ENCODE results near the gene PSTPIP2.

Gene PSTPIP2

DNA sequence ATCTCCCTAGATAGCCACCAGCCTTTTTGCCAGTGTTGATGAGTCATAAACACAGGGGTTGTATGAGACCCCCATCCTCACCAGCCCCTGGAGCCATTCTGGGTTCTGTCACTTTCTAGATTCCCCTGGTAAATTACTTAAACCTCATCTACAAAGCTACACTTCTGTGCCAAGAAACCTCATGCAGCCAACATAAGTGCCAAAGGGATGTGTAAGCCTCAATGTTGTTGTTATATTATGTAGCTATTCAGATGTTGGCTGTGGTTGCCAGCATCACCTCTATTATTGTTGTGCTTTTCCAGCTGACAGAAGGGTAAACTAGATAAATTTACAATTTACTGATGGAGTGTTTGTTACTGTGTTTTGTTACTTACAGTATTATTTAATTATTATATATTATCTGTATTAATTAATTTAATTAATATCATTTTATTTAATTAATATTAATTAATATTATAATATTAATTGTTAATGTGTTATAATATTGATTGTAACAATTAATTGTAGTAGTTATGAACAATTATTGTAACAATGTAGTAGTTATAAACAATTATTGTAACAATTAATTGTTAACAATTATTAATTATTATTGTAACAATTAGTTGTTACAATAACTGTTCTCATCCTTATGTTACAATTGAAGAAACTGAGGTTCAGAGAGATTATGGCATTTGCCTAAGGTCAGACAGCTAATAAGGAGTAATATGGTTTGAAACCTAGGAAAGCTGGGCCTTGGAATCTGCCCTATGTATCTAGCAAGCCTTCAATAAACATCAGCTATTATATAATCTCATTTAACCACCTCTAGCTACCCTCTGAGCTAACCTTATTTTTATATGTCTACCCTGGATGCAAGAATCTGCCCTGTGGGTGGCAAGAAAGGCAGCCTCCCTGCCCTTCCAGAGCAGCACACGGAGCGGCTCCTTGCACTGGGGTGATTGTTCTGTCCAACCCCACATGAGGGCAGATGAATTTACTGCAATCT lies 36.1 kb downstream of the PSTPIP2 start:
- TF ChIP-seq GATA3 (IDR thresholded peaks at IDR 0.05; ENCODE audit: low read depth, low read length) (no peak), GATA2 (IDR thresholded peaks at IDR 0.05; ENCODE audit: low read depth, low read length) (no peak)

- TF ChIP-seq GATA3 (IDR thresholded peaks at IDR 0.05; ENCODE audit: low read depth, low read length) (no peak), GATA2 (IDR thresholded peaks at IDR 0.05; ENCODE audit: low read depth, low read length) (no peak)
Measured at GRCh38 chr18:46034230-46034629, 37.8 kb downstream of the PSTPIP2 start.

DNA sequence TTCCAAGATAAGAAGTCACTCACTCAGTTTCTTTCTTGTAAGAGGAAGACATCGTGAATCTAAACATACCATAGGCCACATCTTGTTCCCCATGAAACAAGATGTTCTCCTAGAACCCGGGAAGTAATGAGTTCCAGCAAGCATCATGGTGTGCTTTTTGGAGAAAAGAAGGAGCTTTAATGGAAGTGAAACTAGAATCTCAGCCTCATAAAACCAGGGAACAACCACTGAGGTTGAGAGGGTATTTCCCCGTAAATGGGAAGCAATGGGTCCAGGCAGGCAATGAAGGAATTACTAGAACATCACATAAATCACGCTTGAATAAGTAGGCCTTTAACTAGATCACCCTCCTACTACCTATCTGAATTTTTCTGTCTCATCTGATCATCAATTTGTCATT lies 40.3 kb downstream of the PSTPIP2 start:
- TF ChIP-seq GATA3 (IDR thresholded peaks at IDR 0.05; ENCODE audit: low read depth, low read length): no peak
- no peak for TF ChIP-seq GATA2 (IDR thresholded peaks at IDR 0.05; ENCODE audit: low read depth, low read length)

DNA sequence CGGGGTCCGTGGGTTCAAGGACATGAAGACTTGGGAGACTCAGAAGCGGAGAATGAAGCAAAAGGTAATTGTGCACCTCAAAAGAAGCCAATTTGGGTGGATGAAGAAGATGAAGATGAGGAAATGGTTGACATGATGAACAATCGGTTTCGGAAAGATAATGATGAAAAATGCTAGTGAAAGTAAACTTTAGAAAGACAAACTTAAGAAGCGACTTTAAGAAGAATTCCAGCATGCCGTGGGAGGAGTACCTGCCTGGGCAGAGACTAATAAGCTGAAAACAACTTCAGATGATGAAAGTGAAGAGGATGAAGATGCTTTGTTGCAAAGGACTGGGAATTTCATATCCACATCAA lies 43.5 kb downstream of the PSTPIP2 start:
- TF ChIP-seq GATA3 (IDR thresholded peaks at IDR 0.05; ENCODE audit: low read depth, low read length) (no peak), GATA2 (IDR thresholded peaks at IDR 0.05; ENCODE audit: low read depth, low read length) (no peak)

DNA sequence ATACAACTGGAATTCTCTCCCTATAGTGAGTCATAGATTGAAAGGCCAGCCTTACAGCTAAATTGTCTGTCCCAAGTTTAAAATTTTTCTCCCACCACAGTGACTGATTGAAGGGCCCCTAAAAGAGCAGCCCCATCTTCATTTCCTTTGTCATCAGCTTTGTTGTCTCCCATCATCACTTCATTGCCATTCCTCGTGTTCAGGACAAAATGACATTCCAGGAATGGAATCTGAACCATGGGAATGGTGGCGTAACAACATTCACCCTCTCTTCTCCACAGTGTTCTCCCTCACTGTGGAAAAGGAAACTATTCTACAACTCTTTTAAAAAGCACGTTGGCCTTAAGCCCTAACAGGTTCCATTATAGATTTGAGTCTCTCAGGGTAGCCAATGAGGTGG lies 52.1 kb downstream of the PSTPIP2 start:
- no peak for TF ChIP-seq GATA3 (IDR thresholded peaks at IDR 0.05; ENCODE audit: low read depth, low read length)
- no peak for TF ChIP-seq GATA2 (IDR thresholded peaks at IDR 0.05; ENCODE audit: low read depth, low read length)

- no peak for TF ChIP-seq GATA2 (IDR thresholded peaks at IDR 0.05; ENCODE audit: low read depth, low read length)
- TF ChIP-seq GATA3 (IDR thresholded peaks at IDR 0.05; ENCODE audit: low read depth, low read length): no peak
Measured at GRCh38 chr18:46013484-46014189, 58.4 kb downstream of the PSTPIP2 start.

GRCh38 chr18:46010676-46011075 lies 61.4 kb downstream of the PSTPIP2 start:
- TF ChIP-seq GATA2 (IDR thresholded peaks at IDR 0.05; ENCODE audit: low read depth, low read length): no peak
- TF ChIP-seq GATA3 (IDR thresholded peaks at IDR 0.05; ENCODE audit: low read depth, low read length): no peak

DNA sequence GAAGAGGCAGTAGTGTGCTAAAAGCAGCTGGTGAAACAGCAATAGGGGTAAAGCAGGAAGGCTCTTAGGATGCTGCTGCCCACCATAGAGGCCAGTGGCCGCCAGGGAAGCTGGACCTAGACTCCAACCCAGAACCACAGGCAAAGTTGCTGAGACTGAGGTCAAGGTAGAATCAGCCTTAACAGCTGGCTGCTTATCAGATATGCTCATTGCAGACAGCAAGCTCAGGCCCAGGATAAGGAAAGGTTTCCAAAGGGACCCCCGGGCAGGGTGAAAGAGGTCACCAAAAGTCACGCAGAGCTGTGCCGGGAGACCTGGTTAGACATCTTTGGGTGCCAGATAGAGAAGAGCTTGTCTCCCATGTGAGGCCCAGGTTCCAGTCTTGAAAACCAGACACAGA lies 62.0 kb downstream of the PSTPIP2 start:
- TF ChIP-seq GATA2 (IDR thresholded peaks at IDR 0.05; ENCODE audit: low read depth, low read length) (no peak), GATA3 (IDR thresholded peaks at IDR 0.05; ENCODE audit: low read depth, low read length) (no peak)

GRCh38 chr18:46009125-46009840 lies 62.8 kb downstream of the PSTPIP2 start:
- no peak for TF ChIP-seq GATA3 (IDR thresholded peaks at IDR 0.05; ENCODE audit: low read depth, low read length)
- no peak for TF ChIP-seq GATA2 (IDR thresholded peaks at IDR 0.05; ENCODE audit: low read depth, low read length)

- no peak for TF ChIP-seq GATA2 (IDR thresholded peaks at IDR 0.05; ENCODE audit: low read depth, low read length)
- no peak for TF ChIP-seq GATA3 (IDR thresholded peaks at IDR 0.05; ENCODE audit: low read depth, low read length)
Measured at GRCh38 chr18:46008531-46008930, 63.5 kb downstream of the PSTPIP2 start.

DNA sequence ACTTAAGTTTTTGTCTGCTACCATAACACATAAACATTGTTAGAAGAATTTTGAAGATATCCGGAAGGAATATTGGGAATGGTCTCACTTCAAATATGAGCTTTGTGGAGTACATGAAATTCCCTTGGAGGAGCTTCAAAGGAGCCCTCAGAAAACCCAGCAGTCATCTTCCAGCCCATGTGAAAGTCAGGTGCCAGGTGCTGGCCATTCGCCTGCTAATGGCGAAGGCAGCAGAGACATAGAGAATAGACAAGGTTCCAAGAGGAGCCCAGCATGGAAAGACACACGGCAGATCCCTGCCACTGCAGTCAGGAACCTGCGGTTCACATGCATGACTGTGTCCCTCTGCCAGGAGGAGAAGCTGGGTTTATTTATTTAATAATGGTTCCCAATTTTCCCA lies 64.9 kb downstream of the PSTPIP2 start:
- TF ChIP-seq GATA3 (IDR thresholded peaks at IDR 0.05; ENCODE audit: low read depth, low read length) (no peak), GATA2 (IDR thresholded peaks at IDR 0.05; ENCODE audit: low read depth, low read length) (no peak)

GRCh38 chr18:46002934-46003333 lies 69.1 kb downstream of the PSTPIP2 start:
- no peak for TF ChIP-seq GATA3 (IDR thresholded peaks at IDR 0.05; ENCODE audit: low read depth, low read length)
- no peak for TF ChIP-seq GATA2 (IDR thresholded peaks at IDR 0.05; ENCODE audit: low read depth, low read length)

DNA sequence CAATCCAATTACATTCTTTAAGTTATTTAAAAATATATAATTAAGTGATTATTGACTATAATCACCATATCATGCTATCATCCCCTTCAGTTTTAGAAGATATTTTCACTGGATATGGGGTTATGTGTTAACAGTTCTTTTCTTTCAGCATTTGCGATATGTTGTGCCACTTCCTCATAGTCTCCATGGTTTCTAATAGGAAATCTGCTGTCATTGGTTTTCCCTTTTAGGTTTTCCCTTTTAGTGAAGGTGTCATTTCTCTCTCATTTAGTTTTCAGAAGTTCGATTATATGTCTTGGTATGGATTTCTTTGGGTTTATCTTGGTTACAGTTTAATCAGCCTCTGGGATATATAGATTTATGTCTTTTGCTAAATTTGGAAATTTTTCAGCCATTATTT lies 70.2 kb downstream of the PSTPIP2 start:
- TF ChIP-seq GATA3 (IDR thresholded peaks at IDR 0.05; ENCODE audit: low read depth, low read length) (no peak), GATA2 (IDR thresholded peaks at IDR 0.05; ENCODE audit: low read depth, low read length) (no peak)

- no peak for TF ChIP-seq GATA2 (IDR thresholded peaks at IDR 0.05; ENCODE audit: low read depth, low read length)
- no peak for TF ChIP-seq GATA3 (IDR thresholded peaks at IDR 0.05; ENCODE audit: low read depth, low read length)
Measured at GRCh38 chr18:46001074-46001473, 71.0 kb downstream of the PSTPIP2 start.
